NCI-H2107 (cell line): ENCODE data around the gene PRELP.

ENCODE experiments used
- DNase-seq: peaks from one replicate; lab custom pipeline; 2025; lab: John Stamatoyannopoulos, UW

The PRELP gene

GRCh38 chr1:203525685-203526084, 50.1 kb downstream of the PRELP start:
- no peak for DNase-seq

DNA sequence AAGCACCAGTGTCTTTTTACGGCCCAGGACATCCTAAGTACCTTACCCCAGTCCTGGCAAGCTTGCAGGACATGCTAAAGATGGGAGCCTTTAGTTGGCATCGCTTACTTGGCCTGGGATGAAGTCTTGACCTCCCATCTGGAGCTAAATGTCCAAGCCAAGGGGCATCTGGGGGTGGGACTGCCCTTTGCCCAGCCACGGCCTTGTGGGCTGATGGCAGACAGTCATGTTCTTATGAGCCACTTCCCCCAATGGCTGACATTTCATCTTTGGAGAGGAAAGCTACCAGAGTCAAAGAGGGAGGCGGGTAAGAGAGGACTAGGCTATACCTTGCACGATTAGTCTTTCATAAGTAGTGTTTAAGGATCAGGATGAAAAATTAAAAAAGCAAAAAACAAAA, 50.5 kb downstream of the PRELP start:
- DNase-seq, result no peak

DNA sequence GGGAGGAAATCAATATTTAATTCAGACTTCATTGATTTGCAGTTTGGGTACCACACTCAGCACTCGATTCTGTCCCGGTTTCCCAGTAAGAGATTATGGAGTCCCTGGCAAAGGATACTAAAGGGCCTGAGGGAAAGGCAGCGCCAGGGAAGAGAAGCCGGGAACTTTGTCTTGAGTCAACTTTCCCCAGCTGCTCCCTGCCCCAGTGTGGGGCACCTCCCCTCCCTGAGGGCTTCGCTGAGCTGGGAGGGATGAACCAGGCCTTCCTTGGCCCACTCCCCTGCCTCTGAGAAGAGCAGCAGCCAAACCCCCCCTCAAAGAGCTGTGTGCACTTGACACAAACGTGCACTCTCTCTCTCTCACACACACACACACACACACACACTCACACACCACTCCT, 51.0 kb downstream of the PRELP start:
- no peak for DNase-seq

DNA sequence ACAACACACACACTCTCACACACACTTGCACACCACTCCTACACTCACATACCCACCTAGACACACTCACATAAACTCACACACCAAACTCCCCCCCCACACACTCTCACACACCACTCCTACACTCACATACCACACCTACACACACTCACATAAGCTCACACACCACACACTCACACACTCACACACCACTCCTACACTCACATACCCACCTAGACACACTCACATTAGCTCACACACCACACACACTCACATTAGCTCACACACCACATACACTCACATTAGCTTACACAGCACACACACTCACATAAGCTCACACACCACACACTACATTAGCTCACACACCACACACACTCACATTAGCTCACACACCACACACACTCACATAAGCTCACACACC, 51.4 kb downstream of the PRELP start:
- no peak for DNase-seq

GRCh38 chr1:203528063-203528462, 52.5 kb downstream of the PRELP start:
- DNase-seq, result no peak

DNA sequence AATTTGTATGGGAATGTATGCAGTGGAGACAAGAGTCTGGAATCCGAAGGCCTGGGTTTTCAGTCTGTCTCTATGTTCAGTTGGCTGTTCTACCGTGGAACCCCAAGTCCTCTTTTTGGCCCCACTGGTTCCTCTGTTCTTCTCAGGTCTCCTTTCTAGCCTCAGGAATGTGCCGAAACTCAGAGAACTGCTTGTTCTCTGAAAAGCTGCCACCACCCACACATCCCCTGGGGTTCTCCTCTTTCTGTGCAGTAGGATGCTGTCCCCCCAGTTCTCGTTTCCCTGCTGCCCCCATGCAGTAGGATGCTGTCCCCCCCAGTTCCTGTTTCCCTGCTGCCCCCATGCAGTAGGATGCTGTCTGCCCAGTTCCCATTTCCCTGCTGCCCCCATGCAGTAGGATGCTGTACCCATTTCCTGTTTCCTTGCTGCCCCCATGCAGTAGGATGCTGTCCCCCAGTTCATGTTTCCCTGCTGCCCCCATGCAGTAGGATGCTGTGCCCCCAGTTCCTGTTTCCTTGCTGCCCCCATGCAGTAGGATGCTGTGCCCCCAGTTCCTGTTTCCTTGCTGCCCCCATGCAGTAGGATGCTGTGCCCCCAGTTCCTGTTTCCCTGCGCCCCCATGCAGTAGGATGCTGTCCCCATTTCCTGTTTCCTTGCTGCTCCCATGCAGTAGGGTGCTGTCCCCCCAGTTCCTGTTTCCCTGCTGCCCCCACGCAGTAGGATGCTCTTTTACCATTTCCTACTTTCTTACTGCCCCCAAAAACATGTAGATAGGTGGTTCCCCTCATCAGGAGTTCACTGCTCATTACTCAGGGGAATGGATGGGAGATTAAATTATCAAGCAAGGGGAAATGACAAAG, 53.6 kb downstream of the PRELP start:
- no peak for DNase-seq

DNA sequence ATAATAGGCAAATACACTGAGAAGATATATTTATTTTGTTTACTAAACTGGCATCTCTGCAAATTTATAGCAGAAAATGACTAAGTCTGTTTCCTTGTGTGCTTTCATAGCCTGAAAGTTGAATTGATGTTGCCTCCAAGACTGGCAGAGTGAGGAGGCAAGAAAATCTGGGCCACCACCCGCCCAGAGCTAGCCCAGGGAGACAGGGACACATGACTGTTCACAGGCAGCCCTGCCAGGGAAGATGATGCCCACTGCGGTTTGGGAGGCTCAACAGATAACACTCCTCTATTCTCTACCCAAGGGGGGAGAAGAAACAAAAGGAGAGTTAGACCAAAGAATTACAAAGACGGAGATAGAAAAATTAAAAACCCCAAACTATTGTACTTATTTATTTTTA, 55.5 kb downstream of the PRELP start:
- no peak for DNase-seq

DNA sequence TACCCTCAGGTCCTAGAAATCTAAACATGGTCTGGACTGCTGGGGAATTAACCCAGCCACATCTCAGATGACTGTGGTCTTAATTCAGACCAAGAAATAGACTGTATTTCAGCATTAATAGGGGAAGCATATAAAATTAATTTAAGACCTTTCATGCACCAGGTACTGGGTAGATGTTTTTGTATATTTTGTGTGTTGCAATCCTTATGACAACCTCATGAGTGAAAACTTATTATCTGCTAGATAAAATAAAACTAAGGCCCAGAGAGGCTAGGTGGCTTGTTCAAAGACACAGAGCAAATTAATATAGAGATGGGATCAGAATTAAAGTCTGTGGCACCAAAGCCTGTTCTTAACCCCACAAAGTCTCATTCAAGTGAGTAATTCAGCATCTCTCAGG, 58.4 kb downstream of the PRELP start:
- DNase-seq, result no peak

GRCh38 chr1:203534526-203534925, 58.9 kb downstream of the PRELP start:
- DNase-seq, result no peak

DNA sequence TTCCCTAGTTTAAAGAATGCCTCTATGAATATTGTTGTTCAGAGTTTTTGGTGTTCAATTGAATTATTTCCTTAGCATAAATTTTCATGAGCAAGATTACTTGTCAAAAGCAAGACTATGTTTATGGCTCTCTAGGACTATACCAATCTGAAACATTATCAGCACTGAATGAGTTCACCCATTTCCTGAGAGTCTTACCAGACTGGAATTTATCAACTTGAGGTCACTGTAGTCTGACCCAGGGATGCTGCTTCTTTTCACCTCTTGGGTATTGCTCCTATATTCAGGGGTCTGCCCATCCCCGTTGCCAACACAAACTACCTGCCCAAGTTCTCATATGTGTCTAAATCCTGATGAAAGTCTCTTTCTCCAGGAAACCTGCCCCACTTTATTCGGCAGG, 61.0 kb downstream of the PRELP start:
- no peak for DNase-seq

GRCh38 chr1:203536980-203537455, 61.4 kb downstream of the PRELP start:
- no peak for DNase-seq

- no peak for DNase-seq
These were observed 62.3 kb downstream of the PRELP start for GRCh38 chr1:203537806-203538464.

DNA sequence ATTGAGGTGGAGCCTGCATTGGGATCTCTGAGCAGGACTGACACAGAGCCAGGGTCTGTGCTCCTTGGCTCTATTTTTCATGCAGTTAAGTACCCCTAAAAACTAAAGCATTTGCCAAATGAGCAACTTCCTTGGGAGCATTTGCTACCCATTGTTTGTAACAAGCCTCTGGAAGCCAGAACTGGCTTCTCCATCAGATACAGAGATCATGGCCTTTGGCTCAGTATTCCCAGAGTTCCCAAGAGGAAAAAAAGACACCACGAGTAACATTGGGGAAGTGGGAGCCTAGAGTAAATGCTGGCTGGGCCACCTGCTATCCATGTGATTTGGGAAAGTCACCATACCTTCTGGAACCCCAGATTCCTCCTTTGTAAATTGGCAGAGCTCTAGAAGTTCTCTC, 63.1 kb downstream of the PRELP start:
- DNase-seq, result no peak

- DNase-seq, result no peak
These were observed 64.4 kb downstream of the PRELP start for GRCh38 chr1:203539831-203540546.
